Type B pancreatic cell (in vitro differentiated cells): ENCODE results near the gene PTPRR. TPM values are rescaled to one million over a fixed set of nuclear protein-coding genes. Genes with fewer than 3 reads are reported as not detected.

Experiments used
- DNase-seq: peaks from one replicate; pipeline ENCODE4 v3.0.0; 2021; ENCODE audit warnings: mixed read lengths; ENCODE audit not compliant: unreplicated experiment; ENCODE audit errors: extremely low spot score
- H3K27ac Mint-ChIP-seq: 2 replicates; pipeline ENCODE4 v1.8.0; 2021; ENCODE audit warnings: mild to moderate bottlenecking, mixed read lengths
- H3K27me3 Mint-ChIP-seq: 2 replicates; pipeline ENCODE4 v1.8.0; 2021; ENCODE audit warnings: mixed read lengths
- H3K36me3 Mint-ChIP-seq: 2 replicates; pipeline ENCODE4 v1.8.0; 2021; ENCODE audit warnings: mixed read lengths
- H3K4me1 Mint-ChIP-seq: one replicate; pipeline ENCODE4 v1.8.0; 2021; ENCODE audit warnings: mixed read lengths; ENCODE audit not compliant: unreplicated experiment
- H3K4me3 Mint-ChIP-seq: 2 replicates; pipeline ENCODE4 v1.8.0; 2021; ENCODE audit warnings: mild to moderate bottlenecking, mixed read lengths
- H3K9me3 Mint-ChIP-seq: 2 replicates; pipeline ENCODE4 v1.8.0; 2021; ENCODE audit warnings: mixed read lengths
- CTCF ChIP-seq: fragments of 200-600 bp; sonication (generic); conservative IDR thresholded peaks from 2 replicates; pipeline ENCODE4 v1.5.0; 2021; ENCODE audit warnings: antibody characterized with exemption, mild to moderate bottlenecking
- total RNA-seq: library from RNA; stranded (reverse); gene quantifications from 2 replicates; pipeline ENCODE4 v1.2.1, GENCODE V29; 2021; ENCODE audit warnings: low replicate concordance

The PTPRR gene
- total RNA-seq, 1 donor from 2014 or later: 0.77 TPM

GRCh38 chr12:70948976-70949336, 28.4 kb upstream of the PTPRR start:
- no peaks in the 10 kb centered on the region for H3K9me3 Mint-ChIP-seq
- no peak overlapping the region for H3K4me3 Mint-ChIP-seq
- H3K27me3 Mint-ChIP-seq: no peaks in the 10 kb centered on the region
- DNase-seq: no peak
- H3K4me1 Mint-ChIP-seq: no peaks in the 10 kb centered on the region
- no peaks in the 10 kb centered on the region for H3K36me3 Mint-ChIP-seq
- no peak overlapping the region for H3K27ac Mint-ChIP-seq
- no peak for TF ChIP-seq CTCF

- Mint-ChIP-seq H3K27me3 (peaks cover 5% of the 10 kb centered on the region), H3K4me3 (no peak overlapping the region), H3K27ac (no peak overlapping the region), H3K36me3 (no peaks in the 10 kb centered on the region), H3K4me1 (no peaks in the 10 kb centered on the region), H3K9me3 (no peaks in the 10 kb centered on the region)
- no peak for TF ChIP-seq CTCF
- DNase-seq: no peak
These were observed 27.9 kb upstream of the PTPRR start for GRCh38 chr12:70948236-70948975.

DNA sequence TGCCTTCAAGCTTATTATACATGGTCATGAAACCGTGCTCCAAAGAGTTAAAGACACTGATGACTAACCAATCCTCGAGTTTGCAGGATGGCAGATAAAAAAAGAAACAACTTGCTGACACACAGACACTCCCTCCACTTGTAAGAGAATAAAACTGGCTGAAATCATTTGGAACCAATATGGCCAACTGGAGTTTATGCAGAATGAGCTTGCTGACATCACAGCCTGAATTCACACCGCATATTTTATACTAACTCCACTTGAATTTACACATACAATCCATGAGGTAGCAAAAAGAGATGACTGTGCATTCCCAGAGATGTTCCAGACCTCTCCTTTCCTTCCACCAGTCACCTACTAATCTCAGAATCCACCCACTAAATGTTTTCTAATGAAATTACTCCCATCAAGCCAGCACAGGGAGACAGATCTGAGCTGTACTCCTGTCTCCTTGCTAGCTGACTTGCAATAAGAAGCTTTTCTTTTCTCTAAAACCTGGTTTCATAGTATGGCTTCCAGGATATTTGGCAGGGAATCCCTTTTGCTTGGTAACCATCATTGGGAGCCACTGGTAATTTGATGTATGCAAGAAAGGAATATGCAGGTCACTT, 15.8 kb upstream of the PTPRR start:
- no peaks in the 10 kb centered on the region for H3K36me3 Mint-ChIP-seq
- H3K27ac Mint-ChIP-seq: no peak overlapping the region
- peaks cover 24% of the 10 kb centered on the region for H3K27me3 Mint-ChIP-seq
- DNase-seq: no peak
- H3K9me3 Mint-ChIP-seq: no peaks in the 10 kb centered on the region
- no peak overlapping the region for H3K4me3 Mint-ChIP-seq
- no peak for TF ChIP-seq CTCF
- no peaks in the 10 kb centered on the region for H3K4me1 Mint-ChIP-seq

- no peaks in the 10 kb centered on the region for H3K36me3 Mint-ChIP-seq
- no peak overlapping the region for H3K27ac Mint-ChIP-seq
- TF ChIP-seq CTCF: no peak
- no peak overlapping the region for H3K4me3 Mint-ChIP-seq
- DNase-seq: no peak
- H3K4me1 Mint-ChIP-seq: no peaks in the 10 kb centered on the region
- H3K27me3 Mint-ChIP-seq: peaks cover 11% of the 10 kb centered on the region
- H3K9me3 Mint-ChIP-seq: no peaks in the 10 kb centered on the region
These were observed 12.6 kb upstream of the PTPRR start for GRCh38 chr12:70933133-70933532.

DNA sequence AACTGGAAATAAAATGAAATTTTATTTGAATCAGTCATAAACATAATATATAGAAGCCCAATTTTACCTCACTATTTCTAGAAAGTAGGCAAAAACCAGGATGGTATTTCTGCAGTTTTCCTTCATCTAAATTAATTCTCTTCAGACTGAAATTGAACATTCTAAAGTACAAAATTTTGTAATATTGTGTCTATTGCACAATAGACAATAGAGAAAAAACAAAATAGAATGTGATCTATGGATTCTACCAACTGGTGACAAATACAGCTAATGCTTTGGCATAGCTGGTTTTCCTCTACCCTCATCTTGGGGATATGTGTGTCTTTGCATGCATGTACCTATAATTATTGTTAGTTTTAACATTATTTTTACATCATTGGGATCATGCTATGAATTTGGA, 8.5 kb upstream of the PTPRR start:
- TF ChIP-seq CTCF: no peak
- no peak for DNase-seq
- peaks cover 8% of the 10 kb centered on the region for H3K27me3 Mint-ChIP-seq
- H3K9me3 Mint-ChIP-seq: no peaks in the 10 kb centered on the region
- no peak overlapping the region for H3K4me3 Mint-ChIP-seq
- no peaks in the 10 kb centered on the region for H3K36me3 Mint-ChIP-seq
- no peak overlapping the region for H3K27ac Mint-ChIP-seq
- no peaks in the 10 kb centered on the region for H3K4me1 Mint-ChIP-seq
